Omental fat pad (tissue), 4 donors: ENCODE results near the gene GRB10. TPM values are rescaled to one million over a fixed set of nuclear protein-coding genes. Genes with fewer than 3 reads are reported as not detected.
"Not testable (repeated sequence)": the region's sequence is repeated elsewhere in the genome, so short reads cannot be mapped to it uniquely, and the experiment has no call there.

Experiments
- ATAC-seq: fragments of 150-250 bp; one replicate; pipeline ENCODE4 v1.9.1; 2016; ENCODE audit warnings: mild to moderate bottlenecking, moderate library complexity; ENCODE audit not compliant: low FRiP score
- DNase-seq: peaks from one replicate; pipeline ENCODE4 v3.0.0-alpha.2; 2019; ENCODE audit warnings: low spot score
- total RNA-seq, 4 donors: library from RNA; depleted of rRNA; stranded (reverse); fragments of >200 nt; gene quantifications; one replicate each; pipeline ENCODE4 v1.1.0, GENCODE V29; 2016
- TF ChIP-seq, protein P1 (sequence below), 3 donors: fragments of 450-650 bp; IDR thresholded peaks; one replicate each; pipeline ENCODE4 v1.5.1; 2016 to 2017; ENCODE audit warnings: antibody characterized with exemption in 3 of 3, mild to moderate bottlenecking in 3 of 3, moderate library complexity in 2 of 3

GRB10 gene
- total RNA-seq, 4 donors from 2014 or later: 64.6 to 100 (median 75.3) TPM

DNA sequence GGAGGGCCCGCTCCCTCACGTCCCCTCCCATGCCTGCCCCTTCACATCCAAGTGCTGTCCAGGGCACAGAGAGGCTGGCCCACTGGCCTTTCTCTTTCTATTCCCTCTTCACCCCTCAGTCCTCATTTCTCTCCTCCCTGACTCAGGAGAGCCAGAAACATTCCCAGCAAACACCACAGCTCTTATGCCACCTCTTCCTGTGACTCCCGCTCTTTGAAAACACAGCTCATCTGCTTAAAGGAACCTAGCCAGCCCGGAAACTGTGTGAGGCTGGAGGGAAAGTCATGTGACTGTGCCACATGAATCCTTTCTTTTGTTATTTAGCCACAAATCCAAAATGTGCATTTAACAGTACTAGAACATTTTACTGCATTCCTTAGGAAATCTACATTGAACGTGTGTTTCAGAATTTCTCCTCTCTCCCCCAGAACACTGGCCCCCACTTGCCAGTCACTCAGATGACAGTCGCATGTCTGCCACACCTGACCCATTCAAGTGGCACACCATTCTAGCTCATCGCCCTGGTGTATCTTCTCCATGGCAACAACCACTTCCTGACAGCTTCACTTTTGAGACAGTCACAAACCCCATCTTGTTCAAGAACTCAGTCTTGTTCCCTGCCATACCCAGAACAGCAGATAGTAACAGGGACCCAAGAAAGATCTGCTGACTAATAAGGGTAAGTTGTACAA is 42.8 kb downstream of the GRB10 start:
- TF ChIP-seq, protein P1, sequence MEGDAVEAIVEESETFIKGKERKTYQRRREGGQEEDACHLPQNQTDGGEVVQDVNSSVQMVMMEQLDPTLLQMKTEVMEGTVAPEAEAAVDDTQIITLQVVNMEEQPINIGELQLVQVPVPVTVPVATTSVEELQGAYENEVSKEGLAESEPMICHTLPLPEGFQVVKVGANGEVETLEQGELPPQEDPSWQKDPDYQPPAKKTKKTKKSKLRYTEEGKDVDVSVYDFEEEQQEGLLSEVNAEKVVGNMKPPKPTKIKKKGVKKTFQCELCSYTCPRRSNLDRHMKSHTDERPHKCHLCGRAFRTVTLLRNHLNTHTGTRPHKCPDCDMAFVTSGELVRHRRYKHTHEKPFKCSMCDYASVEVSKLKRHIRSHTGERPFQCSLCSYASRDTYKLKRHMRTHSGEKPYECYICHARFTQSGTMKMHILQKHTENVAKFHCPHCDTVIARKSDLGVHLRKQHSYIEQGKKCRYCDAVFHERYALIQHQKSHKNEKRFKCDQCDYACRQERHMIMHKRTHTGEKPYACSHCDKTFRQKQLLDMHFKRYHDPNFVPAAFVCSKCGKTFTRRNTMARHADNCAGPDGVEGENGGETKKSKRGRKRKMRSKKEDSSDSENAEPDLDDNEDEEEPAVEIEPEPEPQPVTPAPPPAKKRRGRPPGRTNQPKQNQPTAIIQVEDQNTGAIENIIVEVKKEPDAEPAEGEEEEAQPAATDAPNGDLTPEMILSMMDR (IDR thresholded peaks at IDR 0.05): no peak
- DNase-seq (no peak), ATAC-seq (no peak)

DNA sequence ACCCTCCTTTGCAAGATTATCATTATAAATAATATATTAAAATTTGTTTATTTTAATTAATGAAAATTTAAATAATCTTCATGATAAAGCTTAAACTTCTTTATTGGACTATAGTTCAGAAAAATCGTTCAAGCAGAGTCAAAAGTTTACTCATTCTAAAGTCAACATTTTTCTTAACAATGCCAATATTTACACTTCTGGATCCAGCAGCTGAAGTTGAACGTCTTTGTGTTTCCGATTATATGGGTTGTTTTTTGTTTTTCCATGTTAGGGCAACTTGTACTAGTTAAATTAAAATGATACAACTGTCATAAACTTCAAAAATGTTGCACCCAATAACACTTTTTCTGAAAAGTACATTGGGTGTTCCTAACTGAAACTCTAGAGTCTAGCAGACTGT is 43.8 kb downstream of the GRB10 start:
- TF ChIP-seq, protein P1 (IDR thresholded peaks at IDR 0.05): no peak
- ATAC-seq (no peak), DNase-seq (no peak)

DNA sequence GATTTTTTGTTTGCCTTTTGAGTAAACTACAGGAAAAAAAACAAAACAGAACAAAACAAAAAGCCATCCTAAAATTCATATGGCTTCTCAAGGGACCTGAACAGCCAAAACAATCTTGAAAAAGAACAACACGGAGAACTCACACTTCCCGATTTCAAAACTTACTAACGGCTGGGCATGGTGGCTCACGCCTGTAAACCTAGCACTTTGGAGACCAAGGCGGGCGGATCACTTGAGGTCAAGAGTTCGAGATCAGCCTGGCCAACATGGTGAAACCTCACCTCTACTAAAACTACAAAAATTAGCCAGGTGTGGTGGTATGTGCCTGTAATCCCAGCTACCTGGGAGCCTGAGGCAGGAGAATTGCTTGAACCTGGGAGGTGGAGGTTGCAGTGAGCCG is 46.9 kb downstream of the GRB10 start:
- not testable (repeated sequence) for ATAC-seq

DNA sequence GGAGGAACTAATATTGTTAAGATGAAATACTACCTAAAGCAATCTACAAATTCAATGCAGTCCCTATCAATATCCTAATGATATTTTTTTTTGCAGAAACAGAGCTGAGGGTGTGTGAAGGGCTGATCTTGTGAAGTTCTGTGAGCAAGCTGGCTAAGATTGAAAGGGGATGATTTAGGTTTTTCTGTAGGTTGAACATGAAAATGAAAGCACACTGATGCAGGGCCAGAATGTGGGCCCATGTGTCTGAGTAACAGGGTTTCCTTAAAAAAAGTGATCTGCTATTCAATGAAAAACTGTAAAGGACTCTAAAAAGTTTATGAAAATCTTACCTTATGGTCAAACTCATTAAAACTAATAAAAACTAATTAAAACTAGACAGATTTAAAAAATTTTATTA is 47.4 kb downstream of the GRB10 start:
- ATAC-seq: no peak
- TF ChIP-seq, protein P1 (IDR thresholded peaks at IDR 0.05): no peak
- DNase-seq: no peak

More for the DNA sequence above, 46.9 kb downstream of the GRB10 start:
- not testable (repeated sequence) for DNase-seq

DNA sequence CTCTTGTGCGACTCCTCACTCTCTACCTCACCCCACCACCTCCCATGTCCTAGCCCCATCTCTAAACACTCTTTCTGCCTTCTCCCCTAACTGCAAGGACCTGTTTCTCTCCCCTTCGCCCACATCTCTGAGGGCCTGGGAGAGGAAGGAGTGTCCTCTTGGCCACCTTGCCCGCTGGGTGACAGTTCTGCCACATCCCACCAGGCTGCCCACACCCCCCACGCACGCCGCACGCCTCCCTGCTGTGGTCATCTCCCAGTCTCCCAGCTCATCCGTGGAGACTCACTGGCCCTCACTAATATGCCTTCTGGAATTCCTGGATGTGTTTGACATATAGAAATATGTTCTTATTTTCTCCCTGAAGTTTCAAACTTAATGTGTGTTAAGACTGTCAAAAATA is 48.5 kb downstream of the GRB10 start:
- TF ChIP-seq, protein P1 (IDR thresholded peaks at IDR 0.05): no peak
- no peak for DNase-seq
- ATAC-seq: no peak

DNA sequence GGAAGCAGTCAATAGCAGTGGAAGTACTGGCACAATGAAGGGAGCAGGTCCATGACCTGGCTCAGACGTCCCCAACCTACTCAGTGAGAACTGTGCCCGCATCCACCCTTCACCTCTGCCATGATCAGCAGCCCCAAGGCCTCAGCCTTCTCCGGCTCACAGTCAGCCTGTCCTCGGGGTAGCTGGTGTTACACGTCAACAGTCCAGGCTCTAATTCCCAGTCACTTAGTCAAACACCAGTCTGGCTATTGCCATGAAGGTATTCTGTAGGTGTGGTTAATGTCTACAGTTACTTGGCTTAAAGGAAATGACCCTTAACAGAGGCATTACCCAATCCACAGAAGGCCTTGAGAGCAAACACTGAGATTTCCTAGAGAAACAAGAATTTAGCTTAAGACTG is 49.1 kb downstream of the GRB10 start:
- no peak for DNase-seq
- TF ChIP-seq, protein P1 (IDR thresholded peaks at IDR 0.05): no peak
- no peak for ATAC-seq

DNA sequence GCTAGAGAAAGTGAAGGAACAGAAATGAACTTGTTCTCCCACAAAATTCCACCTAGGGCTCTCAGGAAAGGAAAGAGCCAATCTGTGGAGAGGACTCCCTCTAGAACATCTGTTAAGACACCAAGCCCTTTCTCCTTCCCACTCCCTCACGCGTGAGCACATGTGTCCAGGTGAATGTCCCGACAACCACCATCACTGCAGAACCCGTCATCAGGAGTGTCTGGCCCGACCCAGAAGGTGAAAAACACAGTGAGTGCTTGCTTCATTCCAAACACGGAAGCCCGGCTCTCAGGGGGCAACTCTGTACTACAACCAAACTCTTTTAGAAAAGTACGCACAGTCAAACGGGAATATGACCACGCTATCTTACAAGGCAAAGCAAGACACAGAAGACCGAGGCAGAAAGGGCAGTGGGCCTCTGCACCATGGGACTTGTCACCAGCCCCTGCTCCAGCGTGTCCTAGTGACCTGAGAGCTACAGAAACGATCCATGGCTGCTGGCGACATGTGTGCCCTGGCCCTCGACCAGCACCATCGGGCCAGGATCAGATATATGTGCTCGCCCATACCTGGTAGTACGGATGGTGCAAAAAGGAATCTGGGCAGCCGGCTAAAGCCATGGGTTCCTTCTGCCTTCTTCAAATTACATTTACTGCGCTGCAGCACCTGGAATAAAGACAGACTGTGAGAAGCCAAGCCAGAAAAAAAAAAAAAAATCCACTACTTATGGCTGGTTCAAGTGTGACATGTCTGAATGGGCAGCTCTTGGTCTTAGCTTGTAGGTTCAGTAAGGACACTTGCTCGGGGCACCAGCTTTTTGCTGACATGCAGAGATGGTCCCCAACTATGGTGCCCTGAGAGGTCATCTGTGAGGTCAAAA is 50.8 kb downstream of the GRB10 start:
- ATAC-seq: no peak
- TF ChIP-seq, protein P1 (IDR thresholded peaks at IDR 0.05): no peak
- DNase-seq: no peak
